Stimulated activated naive B cell treated with anti-CD40 and anti-IgM and Interleukin-4, amounts not matched to agents 10 μg/mL and 1 μg/mL and 100 μg/mL, for 72 hours (primary cell): ENCODE measurements around the gene CACNA1B.
"Not testable (repeated sequence)": the region's sequence is repeated elsewhere in the genome, so short reads cannot be mapped to it uniquely, and the experiment has no call there.

Experiments
- ATAC-seq, 2 donors: fragments of 150-1000 bp; cut with Tn5 transposase; replicated peaks; 2 replicates each; pipeline ENCODE4 v1.10.0; 2021; ENCODE audit warnings: moderate library complexity in 1 of 2
- DNase-seq: peaks from one replicate; pipeline ENCODE4 v3.0.0; 2021
- H3K27ac Mint-ChIP-seq: one replicate; pipeline ENCODE4 v1.8.0; 2022; ENCODE audit warnings: mild to moderate bottlenecking, mixed read lengths
- H3K27me3 Mint-ChIP-seq, 2 donors: one replicate each; pipeline ENCODE4 v1.8.0; 2022; ENCODE audit warnings: mixed read lengths in 2 of 2
- H3K36me3 Mint-ChIP-seq, 2 donors: one replicate each; pipeline ENCODE4 v1.8.0; 2022; ENCODE audit warnings: mixed read lengths in 2 of 2, mild to moderate bottlenecking in 1 of 2
- H3K4me1 Mint-ChIP-seq, 2 donors: one replicate each; pipeline ENCODE4 v1.8.0; 2022; ENCODE audit warnings: mixed read lengths in 2 of 2, mild to moderate bottlenecking in 1 of 2
- H3K4me3 Mint-ChIP-seq, 2 donors: one replicate each; pipeline ENCODE4 v1.8.0; 2022; ENCODE audit warnings: mild to moderate bottlenecking in 2 of 2, mixed read lengths in 2 of 2, moderate library complexity in 1 of 2
- H3K9me3 Mint-ChIP-seq, 2 donors: one replicate each; pipeline ENCODE4 v1.8.0; 2022; ENCODE audit warnings: mixed read lengths in 2 of 2, mild to moderate bottlenecking in 1 of 2

Gene CACNA1B

DNA sequence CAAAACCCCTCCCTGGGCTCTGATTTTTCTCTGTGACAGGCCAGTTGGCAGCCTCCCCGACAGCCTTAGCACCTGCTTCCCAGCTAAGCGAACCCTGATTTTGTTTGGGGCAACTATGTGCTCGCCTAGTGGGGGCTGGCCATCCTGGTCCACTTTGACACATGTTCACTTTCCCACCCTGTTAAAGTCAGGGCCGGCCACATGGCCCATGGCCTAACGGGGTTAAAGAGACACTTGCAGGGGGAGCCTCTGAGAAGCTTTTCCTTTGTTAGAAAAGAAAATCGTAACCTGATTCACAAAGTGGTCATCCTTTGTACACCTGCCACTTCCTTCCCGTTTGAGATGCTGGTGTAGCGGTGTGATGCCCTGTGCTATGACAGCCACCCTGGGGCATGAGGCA, 1.3 kb upstream of the CACNA1B start:
- peak overlapping the region; percentile 60 to 64 for H3K4me3 Mint-ChIP-seq
- ATAC-seq: no peak
- H3K9me3 Mint-ChIP-seq: peaks cover 0 to 4% of the 10 kb centered on the region in 2 donors
- peaks cover 49 to 73% of the 10 kb centered on the region in 2 donors for H3K27me3 Mint-ChIP-seq
- DNase-seq: no peak
- H3K4me1 Mint-ChIP-seq: peaks cover 0 to 2% of the 10 kb centered on the region in 2 donors
- peaks cover 0 to 3% of the 10 kb centered on the region in 2 donors for H3K36me3 Mint-ChIP-seq
- H3K27ac Mint-ChIP-seq: no peak overlapping the region

DNA sequence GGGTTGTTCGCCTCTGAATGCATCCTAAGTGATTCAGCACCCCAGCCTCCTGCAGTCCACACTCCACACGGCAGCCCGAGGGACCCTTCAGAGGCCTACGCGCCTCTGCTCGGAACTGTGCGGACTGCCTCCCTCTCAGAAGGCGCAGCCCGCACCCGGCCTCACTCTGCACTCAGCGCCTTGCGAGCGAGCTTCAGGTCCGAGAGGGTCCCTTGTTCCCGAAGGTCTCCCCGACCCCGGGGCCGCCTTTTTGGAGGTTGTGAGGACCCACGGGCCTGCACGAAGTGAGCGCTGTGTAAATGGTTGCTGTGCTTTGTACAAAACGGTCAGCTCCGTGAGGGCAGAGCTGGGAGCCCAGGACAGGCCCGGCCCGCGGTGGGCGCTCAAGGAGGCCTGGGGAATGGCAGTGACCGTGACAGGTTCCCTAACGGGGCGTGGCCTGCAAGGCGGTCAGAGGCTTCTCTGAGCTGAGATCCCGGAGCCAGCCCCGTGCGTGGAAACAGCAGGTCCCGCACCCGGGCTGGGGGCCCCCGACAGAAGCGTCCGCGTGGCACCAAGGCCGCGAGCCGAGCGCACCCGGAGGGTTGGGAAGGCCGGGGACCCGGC, 698 bp upstream of the CACNA1B start:
- Mint-ChIP-seq H3K27me3 (peaks cover 53 to 73% of the 10 kb centered on the region in 2 donors), H3K36me3 (peaks cover 0 to 3% of the 10 kb centered on the region in 2 donors), H3K4me1 (peaks cover 0 to 2% of the 10 kb centered on the region in 2 donors), H3K9me3 (peaks cover 0 to 4% of the 10 kb centered on the region in 2 donors), H3K4me3 (no peak overlapping the region), H3K27ac (no peak overlapping the region)
- DNase-seq: no peak
- ATAC-seq: no peak

DNA sequence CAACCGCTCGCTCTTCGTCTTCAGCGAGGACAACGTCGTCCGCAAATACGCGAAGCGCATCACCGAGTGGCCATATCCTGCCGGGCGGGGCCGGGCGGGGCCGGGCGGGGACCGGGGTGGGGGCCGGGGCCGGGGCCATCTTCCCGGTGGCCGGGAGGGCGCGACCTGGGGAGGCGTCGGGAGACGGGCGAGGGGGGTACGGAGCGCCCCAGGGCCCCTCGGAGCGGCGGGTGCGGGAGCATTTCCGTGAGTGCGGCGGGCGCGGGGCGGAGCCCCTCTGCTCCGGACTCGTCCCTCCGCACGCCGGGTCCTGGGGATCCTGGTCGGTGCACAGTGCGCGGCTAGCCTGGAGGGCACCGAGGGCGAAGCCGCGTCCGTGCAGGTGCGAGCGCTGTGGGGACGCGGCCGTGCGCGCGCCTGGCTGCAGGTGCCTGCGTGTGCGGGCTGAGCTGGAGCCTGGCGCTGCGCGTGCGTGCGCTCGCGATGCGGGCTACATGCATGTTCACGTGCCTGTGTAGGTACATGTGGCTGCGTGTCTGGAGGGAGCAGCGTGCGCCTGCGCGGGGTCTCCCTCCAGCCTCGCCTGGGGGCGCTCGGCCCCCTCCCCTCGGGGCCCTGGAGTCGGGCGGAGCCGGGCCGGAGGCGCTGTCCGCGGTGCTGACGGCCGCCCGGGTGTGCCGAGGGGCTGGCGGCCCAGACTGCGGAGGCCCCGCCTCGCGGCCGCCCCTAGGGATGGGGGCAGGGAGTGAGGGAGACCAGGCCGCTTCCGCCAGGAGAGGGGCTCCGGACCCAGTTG, 762 bp downstream of the CACNA1B start:
- peaks cover 49 to 64% of the 10 kb centered on the region in 2 donors for H3K27me3 Mint-ChIP-seq
- H3K27ac Mint-ChIP-seq: no peak overlapping the region
- peaks cover 0 to 4% of the 10 kb centered on the region in 2 donors for H3K9me3 Mint-ChIP-seq

DNA sequence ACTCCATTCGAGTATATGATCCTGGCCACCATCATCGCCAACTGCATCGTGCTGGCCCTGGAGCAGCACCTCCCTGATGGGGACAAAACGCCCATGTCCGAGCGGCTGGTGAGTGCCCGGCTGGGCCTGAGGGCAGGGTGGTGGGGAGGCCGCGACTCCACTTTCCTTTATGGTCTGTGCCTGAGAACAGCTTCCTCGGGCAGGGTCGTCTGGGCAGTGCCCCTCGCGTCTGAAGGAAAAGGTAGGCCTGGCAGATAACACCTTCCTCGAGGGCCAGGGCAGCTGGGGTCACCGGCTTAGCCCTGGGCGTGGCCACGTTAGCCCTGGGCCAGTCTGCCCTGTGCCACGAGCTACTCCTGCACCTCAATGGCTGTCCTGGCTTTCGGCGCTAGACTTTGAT, 1.5 kb downstream of the CACNA1B start:
- H3K4me3 Mint-ChIP-seq: no peak overlapping the region
- peaks cover 0 to 4% of the 10 kb centered on the region in 2 donors for H3K9me3 Mint-ChIP-seq
- no peak for ATAC-seq
- peaks cover 0 to 3% of the 10 kb centered on the region in 2 donors for H3K36me3 Mint-ChIP-seq
- no peak for DNase-seq
- no peak overlapping the region for H3K27ac Mint-ChIP-seq
- peaks cover 43 to 57% of the 10 kb centered on the region in 2 donors for H3K27me3 Mint-ChIP-seq
- peaks cover 0 to 2% of the 10 kb centered on the region in 2 donors for H3K4me1 Mint-ChIP-seq

More for the DNA sequence above, 762 bp downstream of the CACNA1B start:
- Mint-ChIP-seq H3K4me1 (peaks cover 0 to 2% of the 10 kb centered on the region in 2 donors), H3K36me3 (peaks cover 0 to 3% of the 10 kb centered on the region in 2 donors), H3K4me3 (peak overlapping the region in 1 of 2 donors; percentile 48)
- ATAC-seq: peak; percentile 53 to 57
- DNase-seq: no peak

DNA sequence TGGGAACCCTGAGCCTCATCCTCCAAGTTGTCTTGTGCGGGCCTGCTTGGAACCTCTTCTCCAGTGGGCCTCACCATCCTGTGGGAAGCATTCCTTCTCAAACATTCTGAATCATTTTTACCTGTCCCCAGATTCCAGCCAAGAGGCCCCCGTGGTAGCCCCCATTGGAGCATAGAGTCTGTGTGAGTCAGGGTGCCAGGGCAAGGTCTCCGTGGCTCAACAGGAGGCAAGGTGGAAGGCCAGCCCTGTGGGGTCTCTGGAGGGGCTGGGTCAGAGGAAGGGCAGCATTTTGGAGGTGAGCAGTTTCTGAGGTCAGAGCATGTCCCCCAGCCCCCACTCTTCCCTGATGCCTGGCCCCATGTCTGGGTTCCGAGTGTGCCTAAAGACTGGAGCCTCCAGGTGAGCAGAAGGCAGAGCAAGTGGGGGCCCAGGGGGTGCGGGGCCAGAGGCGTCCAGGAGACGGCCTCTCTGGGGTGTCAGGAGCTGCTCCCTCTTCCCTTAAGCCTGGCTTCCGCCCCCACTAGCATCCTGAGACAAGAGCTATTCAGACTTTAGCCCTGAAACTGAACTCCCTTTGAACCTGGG, 2.1 kb downstream of the CACNA1B start:
- Mint-ChIP-seq H3K27ac (no peak overlapping the region), H3K9me3 (peaks cover 0 to 4% of the 10 kb centered on the region in 2 donors), H3K4me3 (no peak overlapping the region), H3K27me3 (peaks cover 42 to 55% of the 10 kb centered on the region in 2 donors), H3K36me3 (peaks cover 0 to 3% of the 10 kb centered on the region in 2 donors), H3K4me1 (peaks cover 0 to 2% of the 10 kb centered on the region in 2 donors)
- ATAC-seq (no peak), DNase-seq (no peak)

DNA sequence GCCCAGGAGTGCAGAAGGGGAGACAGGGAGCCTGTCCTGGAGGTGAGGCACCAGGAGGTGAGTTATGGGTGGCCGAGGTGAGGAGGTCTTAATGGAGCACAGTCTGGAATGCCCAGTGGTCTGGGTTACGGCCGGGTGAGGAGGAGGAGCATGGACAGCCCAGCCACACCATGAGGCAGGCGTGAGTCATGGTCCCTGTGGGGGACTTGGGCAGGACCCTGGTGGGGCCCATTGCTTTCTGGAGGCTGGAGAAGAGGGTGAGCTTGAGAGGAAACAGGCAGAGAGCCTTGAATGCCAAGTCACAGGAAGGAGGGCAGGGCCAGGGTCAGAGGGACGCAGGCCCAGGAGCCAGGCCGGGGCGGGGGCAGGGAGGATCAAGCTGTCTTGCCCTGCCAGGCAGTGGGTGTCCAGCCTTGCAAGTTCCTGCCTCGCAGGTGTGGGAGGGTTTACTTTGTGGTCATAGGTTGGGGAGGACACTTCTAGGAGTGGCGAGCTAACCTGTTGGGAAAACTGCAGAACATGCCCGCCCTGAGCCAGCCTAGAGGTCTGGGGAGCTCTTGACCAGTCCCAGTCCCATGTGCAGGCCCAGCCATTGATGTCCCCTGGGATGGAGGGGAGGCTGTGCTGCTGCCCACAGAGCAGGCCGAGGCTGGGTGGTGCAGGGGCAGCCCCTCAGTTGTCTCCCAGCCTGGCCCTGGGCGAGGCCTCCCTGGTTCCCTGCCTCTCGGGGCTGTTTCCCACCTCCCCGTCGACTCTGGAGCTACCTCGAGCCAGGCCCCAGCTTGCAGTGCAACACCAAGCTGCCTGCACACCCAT, 2.8 kb downstream of the CACNA1B start:
- Mint-ChIP-seq H3K4me3 (no peak overlapping the region), H3K27ac (no peak overlapping the region)

DNA sequence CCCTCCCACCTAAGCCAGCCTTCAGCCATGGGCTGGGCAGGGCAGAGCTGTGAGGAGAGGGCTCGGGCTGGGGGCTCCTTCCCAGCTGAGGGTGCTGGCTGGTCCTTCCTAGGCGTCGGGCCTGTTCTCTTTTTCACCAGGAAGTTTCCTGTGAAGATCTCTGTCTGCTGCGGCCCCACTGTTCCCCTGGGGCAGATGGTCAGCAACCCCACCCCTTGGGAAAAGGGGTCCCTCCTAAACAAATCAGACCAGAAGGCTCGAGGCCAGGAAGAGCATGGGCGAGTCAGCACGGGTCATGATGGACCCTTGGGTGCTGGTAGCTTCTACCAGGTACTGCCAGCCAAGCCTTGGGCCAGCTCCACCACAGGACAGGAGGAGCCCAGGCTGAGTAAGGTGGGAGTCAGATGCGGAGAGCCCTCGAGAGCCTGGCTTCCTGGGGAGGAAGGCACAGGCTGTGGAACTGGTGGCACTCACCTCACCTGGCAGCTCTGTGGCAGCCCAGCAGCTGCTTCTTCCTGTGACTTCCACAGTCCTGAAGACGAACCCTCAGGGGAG, 3.5 kb downstream of the CACNA1B start:
- no peak for DNase-seq
- Mint-ChIP-seq H3K36me3 (peaks cover 0 to 3% of the 10 kb centered on the region in 2 donors), H3K4me1 (peaks cover 0 to 2% of the 10 kb centered on the region in 2 donors), H3K4me3 (no peak overlapping the region), H3K27me3 (peaks cover 39 to 43% of the 10 kb centered on the region in 2 donors), H3K27ac (no peak overlapping the region), H3K9me3 (peaks cover 0 to 2% of the 10 kb centered on the region in 2 donors)
- ATAC-seq: no peak

More for the DNA sequence above, 2.8 kb downstream of the CACNA1B start:
- peaks cover 0 to 2% of the 10 kb centered on the region in 2 donors for H3K4me1 Mint-ChIP-seq
- peaks cover 0 to 3% of the 10 kb centered on the region in 2 donors for H3K36me3 Mint-ChIP-seq
- ATAC-seq (no peak), DNase-seq (no peak)
- H3K27me3 Mint-ChIP-seq: peaks cover 42 to 50% of the 10 kb centered on the region in 2 donors
- peaks cover 0 to 2% of the 10 kb centered on the region in 2 donors for H3K9me3 Mint-ChIP-seq

DNA sequence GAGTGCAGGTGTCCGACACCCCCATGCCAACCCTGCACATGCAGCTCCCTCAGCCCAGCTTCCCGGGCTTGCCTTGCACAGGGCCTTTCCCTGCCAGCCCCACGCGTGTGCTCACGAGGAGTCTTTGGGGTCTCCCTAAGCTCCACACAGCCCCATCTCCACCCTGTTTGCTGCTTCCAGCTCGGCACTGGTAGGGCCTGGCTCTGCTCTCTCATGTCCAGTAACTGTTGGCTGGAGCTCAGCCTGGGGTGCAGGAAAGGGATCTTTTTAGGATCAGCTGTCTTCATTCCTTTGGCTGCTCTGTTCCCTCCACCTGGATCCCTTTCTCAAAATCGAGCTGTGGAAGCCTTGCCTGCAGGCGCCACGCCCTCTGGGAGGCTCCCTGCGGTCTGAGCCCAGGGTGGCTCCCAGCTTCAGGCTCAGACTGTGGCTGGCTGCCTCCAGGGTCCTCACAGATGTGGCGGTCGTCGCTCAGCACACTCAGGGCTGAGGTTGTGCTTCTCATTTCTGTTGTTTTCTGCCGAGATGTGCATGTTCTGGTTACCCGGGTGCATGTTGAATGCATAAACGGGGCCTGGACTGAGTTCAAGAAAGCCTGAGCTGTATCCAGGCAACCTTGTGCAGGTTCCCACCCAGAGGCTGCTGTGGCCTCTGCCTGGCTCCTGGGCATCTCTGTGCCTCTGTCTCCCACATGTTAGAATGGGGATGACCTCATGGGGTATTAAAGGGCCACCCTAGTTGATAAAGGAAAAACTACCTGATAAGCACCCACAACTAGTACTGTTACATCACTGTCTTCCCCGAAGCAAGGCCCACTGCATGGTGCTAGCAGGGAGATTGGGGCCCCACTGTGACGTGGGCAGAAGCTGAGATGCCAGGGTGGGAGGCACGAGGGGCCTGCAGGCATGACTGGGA, 4.3 kb downstream of the CACNA1B start:
- H3K36me3 Mint-ChIP-seq: no peaks in the 10 kb centered on the region
- H3K4me1 Mint-ChIP-seq: no peaks in the 10 kb centered on the region
- H3K27me3 Mint-ChIP-seq: peaks cover 35 to 36% of the 10 kb centered on the region in 2 donors
- no peak for ATAC-seq
- no peaks in the 10 kb centered on the region for H3K9me3 Mint-ChIP-seq
- H3K4me3 Mint-ChIP-seq: no peak overlapping the region
- H3K27ac Mint-ChIP-seq: no peak overlapping the region
- no peak for DNase-seq

DNA sequence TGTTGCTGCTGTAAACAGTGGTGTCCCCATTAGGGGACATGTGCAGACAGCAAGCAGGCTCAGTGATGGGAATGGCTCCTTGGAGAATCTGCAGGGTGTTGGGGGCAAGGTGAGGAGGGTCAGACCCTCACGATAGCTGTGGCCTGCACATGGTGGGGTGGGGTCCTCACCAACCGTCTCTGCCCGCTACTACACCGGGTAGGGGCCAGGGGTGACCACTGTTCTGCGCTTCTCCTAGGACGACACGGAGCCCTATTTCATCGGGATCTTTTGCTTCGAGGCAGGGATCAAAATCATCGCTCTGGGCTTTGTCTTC, 4.9 kb downstream of the CACNA1B start:
- Mint-ChIP-seq H3K9me3 (no peaks in the 10 kb centered on the region), H3K4me3 (no peak overlapping the region), H3K27ac (no peak overlapping the region), H3K36me3 (no peaks in the 10 kb centered on the region), H3K27me3 (peaks cover 32 to 36% of the 10 kb centered on the region in 2 donors), H3K4me1 (no peaks in the 10 kb centered on the region)
- DNase-seq (no peak), ATAC-seq (no peak)

DNA sequence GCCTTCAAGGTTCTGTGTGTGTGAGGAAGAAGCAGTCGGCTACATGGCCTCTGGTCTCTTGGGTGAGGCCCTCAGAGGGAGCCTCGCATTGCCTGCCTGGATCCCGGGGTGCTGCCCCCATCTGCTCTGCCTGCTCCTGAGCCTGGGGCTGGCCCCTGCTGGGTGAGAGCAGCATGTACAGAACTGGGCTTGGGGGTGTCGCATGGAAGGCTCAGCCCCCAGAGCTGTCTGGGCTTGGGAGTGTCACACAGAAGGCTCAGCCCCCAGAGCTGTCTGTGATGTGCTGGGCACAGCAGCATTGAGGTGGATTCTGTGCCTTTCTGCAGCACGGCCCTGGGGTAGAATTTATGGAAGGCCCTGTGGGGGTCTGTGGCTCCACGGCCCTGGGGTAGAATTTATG, 6.4 kb downstream of the CACNA1B start:
- DNase-seq, H3K4me3 Mint-ChIP-seq, ATAC-seq, H3K4me1 Mint-ChIP-seq, H3K9me3 Mint-ChIP-seq, H3K36me3 Mint-ChIP-seq, H3K27ac Mint-ChIP-seq: not testable (repeated sequence)
- H3K27me3 Mint-ChIP-seq: peaks cover 30 to 34% of the 10 kb centered on the region in 2 donors

DNA sequence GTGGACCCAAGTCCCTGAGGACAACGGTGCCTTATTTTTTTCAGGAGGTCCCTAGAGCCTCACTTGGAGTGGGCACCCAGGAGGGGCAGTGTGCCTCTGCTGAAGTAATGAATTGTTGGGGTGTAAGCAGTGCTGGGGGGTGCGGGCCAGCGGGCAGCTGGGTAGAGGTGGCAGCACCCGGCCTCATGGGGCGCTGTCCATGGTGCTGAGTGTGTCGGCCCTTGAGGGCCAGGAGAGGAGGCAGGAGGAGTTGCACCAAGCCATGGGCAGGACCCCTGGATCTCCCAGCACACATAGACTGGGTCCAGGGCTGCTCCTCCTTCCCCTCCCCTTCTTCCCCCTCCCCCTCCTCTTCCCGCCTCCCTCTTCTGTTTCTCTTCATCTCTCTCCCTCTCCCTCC, 7.0 kb downstream of the CACNA1B start:
- not testable (repeated sequence) for H3K36me3 Mint-ChIP-seq, H3K27ac Mint-ChIP-seq, H3K4me1 Mint-ChIP-seq, H3K9me3 Mint-ChIP-seq, H3K4me3 Mint-ChIP-seq, DNase-seq
- peak in 1 of 2 donors; percentile 45 for ATAC-seq
- peaks cover 24 to 29% of the 10 kb centered on the region in 2 donors for H3K27me3 Mint-ChIP-seq

DNA sequence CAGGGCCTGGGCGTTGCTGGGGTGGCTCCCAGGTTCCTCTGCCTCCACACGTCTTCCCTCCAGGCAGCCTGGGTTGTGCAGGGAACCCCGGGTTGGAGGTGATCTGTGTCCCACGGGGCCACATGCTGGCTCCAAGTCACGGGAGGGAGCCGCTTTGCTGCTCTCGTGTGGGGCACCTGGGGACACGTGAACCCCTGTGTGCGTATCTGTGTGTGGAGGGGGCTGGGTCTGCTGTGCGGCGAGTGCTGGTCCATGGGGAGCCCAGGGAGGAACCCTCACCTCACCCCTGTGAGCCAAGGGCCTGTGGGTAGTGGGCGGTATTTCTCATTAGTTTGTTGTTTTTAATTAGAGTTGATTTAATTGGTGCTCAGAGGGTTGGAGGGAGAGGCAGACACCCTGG, 7.5 kb downstream of the CACNA1B start:
- H3K27ac Mint-ChIP-seq, H3K4me1 Mint-ChIP-seq, DNase-seq, H3K4me3 Mint-ChIP-seq, ATAC-seq, H3K36me3 Mint-ChIP-seq, H3K9me3 Mint-ChIP-seq: not testable (repeated sequence)
- H3K27me3 Mint-ChIP-seq: peaks cover 18 to 23% of the 10 kb centered on the region in 2 donors

DNA sequence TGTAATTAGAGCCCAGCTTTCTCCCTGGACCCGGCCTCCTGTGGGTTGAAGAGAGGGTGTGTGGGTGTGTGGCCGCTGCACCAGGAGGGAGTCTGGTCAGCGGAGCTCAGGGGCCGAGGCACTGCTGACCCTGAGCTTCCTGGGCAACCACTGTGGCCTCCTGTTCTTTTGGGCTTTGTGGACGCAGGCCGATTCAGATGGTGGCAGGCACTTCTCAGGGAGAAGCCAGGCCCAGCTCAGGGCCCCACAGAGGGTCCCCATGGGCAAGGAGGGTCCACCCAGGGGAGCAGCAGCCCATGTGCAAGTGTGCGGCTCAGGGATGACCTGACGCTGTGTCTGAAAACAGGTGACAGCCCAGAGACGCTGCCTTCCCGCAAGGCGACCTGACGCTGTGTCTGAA, 11.0 kb downstream of the CACNA1B start:
- H3K4me3 Mint-ChIP-seq, H3K36me3 Mint-ChIP-seq, ATAC-seq, H3K4me1 Mint-ChIP-seq, DNase-seq, H3K9me3 Mint-ChIP-seq, H3K27me3 Mint-ChIP-seq, H3K27ac Mint-ChIP-seq: not testable (repeated sequence)
